ENCODE measurements around the gene MRPS14. TPM values are rescaled to one million over a fixed set of nuclear protein-coding genes. Genes with fewer than 3 reads are reported as not detected.

MRPS14 gene
- 10 to 100 TPM; 11.5 to 28.9 (median 18.8) TPM for total RNA-seq

GRCh38 chr1:175023043-175023921, at the start of gene MRPS14:
Gene MRPS14, minus strand, starts transcription at chr1:175023425. Its CDS starts 17 bp downstream, at chr1:175023408.
- 4% methylated on average over 35 to 42 of the region's 42 CpGs for WGBS, 2 donors
- peak; percentile 77 to 88 for TF ChIP-seq POLR2AphosphoS5 (IDR thresholded peaks at IDR 0.05)
- TF ChIP-seq EP300 (IDR thresholded peaks at IDR 0.05): no peak
- peak in 2 of 4 donors; percentile 76 to 78 for TF ChIP-seq POLR2A (IDR thresholded peaks at IDR 0.05)
- no peak for TF ChIP-seq CTCF (IDR thresholded peaks at IDR 0.05)
- peaks cover 0 to 14% (median 1%) of the 10 kb centered on the region in 4 donors for H3K36me3 ChIP-seq
- H3K27me3 ChIP-seq: no peaks in the 10 kb centered on the region
- peaks cover 4 to 15% (median 10%) of the 10 kb centered on the region in 4 donors for H3K4me1 ChIP-seq
- peak within 1 kb of the TSS; percentile 85 to 87 (median 86) for H3K27ac ChIP-seq
- ATAC-seq (ENCODE audit: low FRiP score in 2 of 2) (peak; percentile 100), DNase-seq (peak; percentile 97 to 100)
- H3K9me3 ChIP-seq: no peaks in the 10 kb centered on the region
- H3K4me3 ChIP-seq: peak within 1 kb of the TSS; percentile 70 to 93 (median 79)

GRCh38 chr1:175072099-175072951, 49.1 kb upstream of the MRPS14 start:
- 18 to 23% methylated on average over 10 of the region's 10 CpGs for WGBS, 2 donors
- no peak overlapping the region for H3K27ac ChIP-seq
- TF ChIP-seq POLR2A (IDR thresholded peaks at IDR 0.05): no peak
- no peak for TF ChIP-seq CTCF (IDR thresholded peaks at IDR 0.05)
- no peak for TF ChIP-seq POLR2AphosphoS5 (IDR thresholded peaks at IDR 0.05)
- no peak for TF ChIP-seq EP300 (IDR thresholded peaks at IDR 0.05)
- H3K36me3 ChIP-seq: no peaks in the 10 kb centered on the region
- DNase-seq: no peak
- peaks cover 4 to 21% (median 13%) of the 10 kb centered on the region in 4 donors for H3K4me1 ChIP-seq
- ATAC-seq (ENCODE audit: low FRiP score in 2 of 2): peak in 1 of 2 donors; percentile 78
- peak overlapping the region in 1 of 4 donors; percentile 17 for H3K4me3 ChIP-seq
- no peaks in the 10 kb centered on the region for H3K9me3 ChIP-seq
- H3K27me3 ChIP-seq: no peaks in the 10 kb centered on the region

- 72 to 76% methylated on average over 3 of the region's 3 CpGs for WGBS, 2 donors
- Histone ChIP-seq H3K36me3 (no peaks in the 10 kb centered on the region), H3K9me3 (no peaks in the 10 kb centered on the region), H3K27me3 (no peaks in the 10 kb centered on the region), H3K4me1 (peaks cover 4 to 21% (median 13%) of the 10 kb centered on the region in 4 donors), H3K4me3 (no peak overlapping the region), H3K27ac (no peak overlapping the region)
- DNase-seq (no peak), ATAC-seq (ENCODE audit: low FRiP score in 2 of 2) (no peak)
- TF ChIP-seq POLR2A (IDR thresholded peaks at IDR 0.05) (no peak), POLR2AphosphoS5 (IDR thresholded peaks at IDR 0.05) (no peak), EP300 (IDR thresholded peaks at IDR 0.05) (no peak), CTCF (IDR thresholded peaks at IDR 0.05) (no peak)
Observed at GRCh38 chr1:175071276-175071943, 48.2 kb upstream of the MRPS14 start.

DNA sequence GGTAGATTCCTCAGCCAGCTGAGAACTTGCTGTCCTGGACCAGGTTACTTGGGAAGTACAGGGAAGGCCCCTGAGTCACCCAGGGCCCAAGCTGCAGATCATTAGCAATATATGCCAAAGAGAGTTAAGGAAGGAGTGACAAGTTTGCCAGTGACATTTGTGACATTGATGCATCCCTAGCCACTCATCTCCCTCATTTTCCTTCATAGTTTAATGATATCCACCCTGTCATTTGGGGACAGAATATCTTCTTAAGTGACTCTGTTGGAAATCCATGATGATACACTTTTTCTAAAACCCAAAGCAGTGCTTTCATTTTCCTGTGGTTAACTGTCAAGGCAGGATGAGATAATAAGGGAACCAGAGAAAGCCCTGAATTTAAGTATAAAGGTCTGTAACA, 47.6 kb upstream of the MRPS14 start:
- H3K9me3 ChIP-seq: no peaks in the 10 kb centered on the region
- TF ChIP-seq CTCF (IDR thresholded peaks at IDR 0.05): no peak
- TF ChIP-seq POLR2AphosphoS5 (IDR thresholded peaks at IDR 0.05): no peak
- TF ChIP-seq EP300 (IDR thresholded peaks at IDR 0.05): no peak
- no peak for TF ChIP-seq POLR2A (IDR thresholded peaks at IDR 0.05)
- ATAC-seq (ENCODE audit: low FRiP score in 2 of 2) (no peak), DNase-seq (no peak)
- no peaks in the 10 kb centered on the region for H3K27me3 ChIP-seq
- no peak overlapping the region for H3K4me3 ChIP-seq
- no peak overlapping the region for H3K27ac ChIP-seq
- H3K36me3 ChIP-seq: no peaks in the 10 kb centered on the region
- H3K4me1 ChIP-seq: peaks cover 4 to 21% (median 13%) of the 10 kb centered on the region in 4 donors
